Liver (tissue), 9 donors: ENCODE data around the gene SLC35C1. TPM values are rescaled to one million over a fixed set of nuclear protein-coding genes. Genes with fewer than 3 reads are reported as not detected.

Experiments used
- DNase-seq: peaks from one replicate; pipeline ENCODE4 v3.0.0-alpha.2; 2017; ENCODE audit warnings: low spot score
- H3K27ac ChIP-seq, 2 donors: one replicate each; pipeline ENCODE4 v1.7.0; 2013; ENCODE audit warnings: inconsistent platforms in 2 of 2, low read length in 2 of 2, control low read depth in 1 of 2, low read depth in 1 of 2, mild to moderate bottlenecking in 1 of 2
- H3K27me3 ChIP-seq, 4 donors: one replicate each; pipeline versions ENCODE4 v1.6.1 to v1.7.0; 2013; ENCODE audit warnings: low read length in 3 of 4, inconsistent platforms in 1 of 4, mild to moderate bottlenecking in 1 of 4, moderate library complexity in 1 of 4; ENCODE audit not compliant: control insufficient read depth in 4 of 4, insufficient read depth in 4 of 4
- H3K36me3 ChIP-seq, 4 donors: one replicate each; pipeline versions ENCODE4 v1.6.1 to v1.7.0; 2013; ENCODE audit warnings: low read length in 3 of 4, mild to moderate bottlenecking in 3 of 4, low read depth in 1 of 4, moderate library complexity in 1 of 4; ENCODE audit not compliant: control insufficient read depth in 4 of 4, insufficient read depth in 3 of 4
- H3K4me1 ChIP-seq, 4 donors: one replicate each; pipeline versions ENCODE4 v1.6.1 to v1.7.0; 2013; ENCODE audit warnings: low read length in 3 of 4, mild to moderate bottlenecking in 3 of 4, moderate library complexity in 1 of 4; ENCODE audit not compliant: control insufficient read depth in 4 of 4, insufficient read depth in 4 of 4
- H3K4me3 ChIP-seq, 3 donors: one replicate each; pipeline versions ENCODE4 v1.6.1 to v1.7.0; 2013; ENCODE audit warnings: low read length in 3 of 3, control low read depth in 1 of 3, low read depth in 1 of 3, mild to moderate bottlenecking in 1 of 3
- H3K9ac ChIP-seq, 2 donors: one replicate each; pipeline ENCODE4 v1.7.0; 2013; ENCODE audit warnings: low read length in 2 of 2, mild to moderate bottlenecking in 2 of 2, moderate library complexity in 2 of 2, control low read depth in 1 of 2, low read depth in 1 of 2
- H3K9me3 ChIP-seq, 4 donors: one replicate each; pipeline versions ENCODE4 v1.6.1 to v1.7.0; 2013; ENCODE audit warnings: low read length in 3 of 4; ENCODE audit not compliant: control insufficient read depth in 4 of 4
- ATF3 ChIP-seq: IDR thresholded peaks from 2 replicates; pipeline ENCODE4 v1.6.1; 2016; ENCODE audit warnings: antibody characterized with exemption
- EGR1 ChIP-seq, 2 donors: IDR thresholded peaks; 2 replicates each; pipeline ENCODE4 v1.6.1; 2016 to 2018; ENCODE audit warnings: antibody characterized with exemption in 2 of 2, low read depth in 2 of 2
- FOXA1 ChIP-seq: IDR thresholded peaks from 2 replicates; pipeline ENCODE4 v1.6.1; 2016; ENCODE audit warnings: antibody characterized with exemption
- FOXA2 ChIP-seq: IDR thresholded peaks from 2 replicates; pipeline ENCODE4 v1.6.1; 2016; ENCODE audit warnings: antibody characterized with exemption
- GABPA ChIP-seq, 2 donors: IDR thresholded peaks in 1 of 2; conservative IDR thresholded peaks in 1 of 2; 2 replicates each; pipeline ENCODE4 v1.6.1; 2016; ENCODE audit warnings: antibody characterized with exemption in 2 of 2, mild to moderate bottlenecking in 1 of 2, moderate library complexity in 1 of 2
- HNF4A ChIP-seq, 2 donors: conservative IDR thresholded peaks; 2 replicates each; pipeline ENCODE4 v1.6.1; 2016; ENCODE audit warnings: antibody characterized with exemption in 2 of 2, mild to moderate bottlenecking in 2 of 2
- HNF4G ChIP-seq: IDR thresholded peaks from 2 replicates; pipeline ENCODE4 v1.6.1; 2016; ENCODE audit warnings: antibody characterized with exemption
- JUND ChIP-seq, 2 donors: IDR thresholded peaks; 2 replicates each; pipeline ENCODE4 v1.6.1; 2016; ENCODE audit warnings: antibody characterized with exemption in 2 of 2
- MAX ChIP-seq: IDR thresholded peaks from 2 replicates; pipeline ENCODE4 v1.6.1; 2016; ENCODE audit warnings: antibody characterized with exemption
- NR2F2 ChIP-seq: IDR thresholded peaks from 2 replicates; pipeline ENCODE4 v1.6.1; 2016; ENCODE audit warnings: antibody characterized with exemption
- RAD21 ChIP-seq, 2 donors: IDR thresholded peaks; 2 replicates each; pipeline ENCODE4 v1.6.1; 2016; ENCODE audit warnings: antibody characterized with exemption in 2 of 2, mild to moderate bottlenecking in 2 of 2
- REST ChIP-seq: IDR thresholded peaks from 2 replicates; pipeline ENCODE4 v1.6.1; 2016; ENCODE audit warnings: antibody characterized with exemption, mild to moderate bottlenecking
- RXRA ChIP-seq, 2 donors: IDR thresholded peaks; 2 replicates each; pipeline ENCODE4 v1.6.1; 2017 to 2018; ENCODE audit warnings: antibody characterized with exemption in 2 of 2, mild to moderate bottlenecking in 1 of 2
- SP1 ChIP-seq: IDR thresholded peaks from 2 replicates; pipeline ENCODE4 v1.6.1; 2018; ENCODE audit warnings: antibody characterized with exemption, mild to moderate bottlenecking
- TAF1 ChIP-seq: conservative IDR thresholded peaks from 2 replicates; pipeline ENCODE4 v1.6.1; 2016; ENCODE audit warnings: antibody characterized with exemption, mild to moderate bottlenecking
- YY1 ChIP-seq: IDR thresholded peaks from 2 replicates; pipeline ENCODE4 v1.6.1; 2016; ENCODE audit warnings: antibody characterized with exemption, mild to moderate bottlenecking
- WGBS: extraction: QIAGEN DNeasy Blood & Tissue Kit; methylation state at CpG from one replicate; pipeline ENCODE4 v1.1.7; 2013; 5-methylcytosine and 5-hydroxymethylcytosine counted together
- polyA plus RNA-seq, 2 donors: library from polyadenylated mRNA; stranded (reverse) in 1 of 2; unstranded in 1 of 2; fragments of 200-250 nt in 1 of 2; fragments of >200 nt in 1 of 2; fragmentation: Nextera tagmentation in 1 of 2; extraction: Ambion mirVana in 1 of 2; gene quantifications; one replicate each; pipeline versions ENCODE4 v1.2.1 to v1.2.3, GENCODE V29; 2013 to 2015
- total RNA-seq, 2 donors: library from RNA; depleted of rRNA; stranded (reverse); fragments of >200 nt; gene quantifications; one replicate each; pipeline ENCODE4 v1.2.3, GENCODE V29; 2014
- TF ChIP-seq, protein P1 (sequence below): fragments of 150-350 bp; IDR thresholded peaks from 2 replicates; pipeline ENCODE4 v1.5.1; 2017; ENCODE audit warnings: improper control_type of control experiment, low read depth, low read length; ENCODE audit not compliant: missing input control
- TF ChIP-seq, protein P2 (sequence below): IDR thresholded peaks from 2 replicates; pipeline ENCODE4 v1.6.1; 2016; ENCODE audit warnings: antibody characterized with exemption
- donor health status: healthy.
- donor health status: healthy.
- donor health status: healthy.
- donor health status: healthy.
- donor health status: healthy.

SLC35C1 gene
- total and polyA plus RNA-seq, 4 donors: 2.5 to 82.0 (median 46.1) TPM

- WGBS: 94% methylated on average over 4 of the region's 4 CpGs
- Histone ChIP-seq H3K9ac (no peak overlapping the region), H3K36me3 (no peaks in the 10 kb centered on the region), H3K27ac (no peak overlapping the region), H3K4me1 (peaks cover 2 to 33% (median 24%) of the 10 kb centered on the region in 4 donors), H3K9me3 (no peaks in the 10 kb centered on the region), H3K27me3 (no peaks in the 10 kb centered on the region), H3K4me3 (no peak overlapping the region)
- no peak for DNase-seq
- TF ChIP-seq FOXA2 (no peak), SP1 (no peak), RXRA (IDR thresholded peaks at IDR 0.05) (no peak), TAF1 (no peak), HNF4G (no peak), REST (no peak), HNF4A (conservative IDR thresholded peaks at IDR 0.05) (no peak), ATF3 (no peak), MAX (no peak), GABPA (IDR thresholded peaks at IDR 0.05 in 1 of 2, conservative IDR thresholded peaks at IDR 0.05 in 1 of 2) (no peak), JUND (IDR thresholded peaks at IDR 0.05) (no peak), EGR1 (IDR thresholded peaks at IDR 0.05; ENCODE audit: low read depth in 2 of 2) (no peak)
- TF ChIP-seq, protein P1, sequence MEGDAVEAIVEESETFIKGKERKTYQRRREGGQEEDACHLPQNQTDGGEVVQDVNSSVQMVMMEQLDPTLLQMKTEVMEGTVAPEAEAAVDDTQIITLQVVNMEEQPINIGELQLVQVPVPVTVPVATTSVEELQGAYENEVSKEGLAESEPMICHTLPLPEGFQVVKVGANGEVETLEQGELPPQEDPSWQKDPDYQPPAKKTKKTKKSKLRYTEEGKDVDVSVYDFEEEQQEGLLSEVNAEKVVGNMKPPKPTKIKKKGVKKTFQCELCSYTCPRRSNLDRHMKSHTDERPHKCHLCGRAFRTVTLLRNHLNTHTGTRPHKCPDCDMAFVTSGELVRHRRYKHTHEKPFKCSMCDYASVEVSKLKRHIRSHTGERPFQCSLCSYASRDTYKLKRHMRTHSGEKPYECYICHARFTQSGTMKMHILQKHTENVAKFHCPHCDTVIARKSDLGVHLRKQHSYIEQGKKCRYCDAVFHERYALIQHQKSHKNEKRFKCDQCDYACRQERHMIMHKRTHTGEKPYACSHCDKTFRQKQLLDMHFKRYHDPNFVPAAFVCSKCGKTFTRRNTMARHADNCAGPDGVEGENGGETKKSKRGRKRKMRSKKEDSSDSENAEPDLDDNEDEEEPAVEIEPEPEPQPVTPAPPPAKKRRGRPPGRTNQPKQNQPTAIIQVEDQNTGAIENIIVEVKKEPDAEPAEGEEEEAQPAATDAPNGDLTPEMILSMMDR: no peak
These were observed 30.2 kb upstream of the SLC35C1 start for GRCh38 chr11:45774786-45775185.

GRCh38 chr11:45777127-45777969, 27.6 kb upstream of the SLC35C1 start:
- peaks cover 2 to 22% (median 17%) of the 10 kb centered on the region in 4 donors for H3K4me1 ChIP-seq
- no peaks in the 10 kb centered on the region for H3K27me3 ChIP-seq
- peak overlapping the region; percentile 59 to 61 for H3K27ac ChIP-seq
- no peaks in the 10 kb centered on the region for H3K36me3 ChIP-seq
- TF ChIP-seq EGR1 (IDR thresholded peaks at IDR 0.05; ENCODE audit: low read depth in 2 of 2) (no peak), RXRA (IDR thresholded peaks at IDR 0.05) (peak; percentile 89 to 91), HNF4G (no peak), FOXA1 (no peak), FOXA2 (no peak), YY1 (peak; percentile 68), GABPA (IDR thresholded peaks at IDR 0.05 in 1 of 2, conservative IDR thresholded peaks at IDR 0.05 in 1 of 2) (peak in 1 of 2 donors; percentile 26), NR2F2 (peak; percentile 24), SP1 (peak; percentile 63), TAF1 (no peak), HNF4A (conservative IDR thresholded peaks at IDR 0.05) (peak; percentile 34 to 40), RAD21 (IDR thresholded peaks at IDR 0.05) (peak in 1 of 2 donors; percentile 8)
- TF ChIP-seq, protein P2, sequence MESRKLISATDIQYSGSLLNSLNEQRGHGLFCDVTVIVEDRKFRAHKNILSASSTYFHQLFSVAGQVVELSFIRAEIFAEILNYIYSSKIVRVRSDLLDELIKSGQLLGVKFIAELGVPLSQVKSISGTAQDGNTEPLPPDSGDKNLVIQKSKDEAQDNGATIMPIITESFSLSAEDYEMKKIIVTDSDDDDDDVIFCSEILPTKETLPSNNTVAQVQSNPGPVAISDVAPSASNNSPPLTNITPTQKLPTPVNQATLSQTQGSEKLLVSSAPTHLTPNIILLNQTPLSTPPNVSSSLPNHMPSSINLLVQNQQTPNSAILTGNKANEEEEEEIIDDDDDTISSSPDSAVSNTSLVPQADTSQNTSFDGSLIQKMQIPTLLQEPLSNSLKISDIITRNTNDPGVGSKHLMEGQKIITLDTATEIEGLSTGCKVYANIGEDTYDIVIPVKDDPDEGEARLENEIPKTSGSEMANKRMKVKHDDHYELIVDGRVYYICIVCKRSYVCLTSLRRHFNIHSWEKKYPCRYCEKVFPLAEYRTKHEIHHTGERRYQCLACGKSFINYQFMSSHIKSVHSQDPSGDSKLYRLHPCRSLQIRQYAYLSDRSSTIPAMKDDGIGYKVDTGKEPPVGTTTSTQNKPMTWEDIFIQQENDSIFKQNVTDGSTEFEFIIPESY: peak; percentile 19
- H3K9ac ChIP-seq: no peak overlapping the region
- no peak overlapping the region for H3K4me3 ChIP-seq
- 51% methylated on average over 9 of the region's 9 CpGs for WGBS
- H3K9me3 ChIP-seq: no peaks in the 10 kb centered on the region
- DNase-seq: no peak
